HEK293 (cell line): ENCODE data around the gene OR5D18.

Experiments used
- ZNF549 ChIP-seq: fragments of 450-650 bp; IDR thresholded peaks from 2 replicates; pipeline ENCODE4 v1.5.1; 2018; ENCODE audit warnings: missing biosample characterization, missing genetic modification characterization, mild to moderate bottlenecking, inconsistent platforms, moderate library complexity
- TF ChIP-seq, protein P1 (sequence below): fragments of 450-650 bp; formaldehyde crosslinking; IDR thresholded peaks from 2 replicates; pipeline ENCODE4 v1.5.1; 2016; ENCODE audit warnings: missing biosample characterization, missing genetic modification characterization
- TF ChIP-seq, protein P2 (sequence below): fragments of 450-650 bp; formaldehyde crosslinking; IDR thresholded peaks from 2 replicates; pipeline ENCODE4 v1.5.1; 2016; ENCODE audit warnings: missing biosample characterization, missing genetic modification characterization

GRCh38 chr11:55773138-55773537 lies 46.3 kb upstream of the OR5D18 start, which contains the start of gene OR5D13:
- TF ChIP-seq, protein P1, sequence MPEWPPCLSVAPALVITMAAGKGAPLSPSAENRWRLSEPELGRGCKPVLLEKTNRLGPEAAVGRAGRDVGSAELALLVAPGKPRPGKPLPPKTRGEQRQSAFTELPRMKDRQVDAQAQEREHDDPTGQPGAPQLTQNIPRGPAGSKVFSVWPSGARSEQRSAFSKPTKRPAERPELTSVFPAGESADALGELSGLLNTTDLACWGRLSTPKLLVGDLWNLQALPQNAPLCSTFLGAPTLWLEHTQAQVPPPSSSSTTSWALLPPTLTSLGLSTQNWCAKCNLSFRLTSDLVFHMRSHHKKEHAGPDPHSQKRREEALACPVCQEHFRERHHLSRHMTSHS (tag by site-specific recombination) = no peak
- TF ChIP-seq, protein P2, sequence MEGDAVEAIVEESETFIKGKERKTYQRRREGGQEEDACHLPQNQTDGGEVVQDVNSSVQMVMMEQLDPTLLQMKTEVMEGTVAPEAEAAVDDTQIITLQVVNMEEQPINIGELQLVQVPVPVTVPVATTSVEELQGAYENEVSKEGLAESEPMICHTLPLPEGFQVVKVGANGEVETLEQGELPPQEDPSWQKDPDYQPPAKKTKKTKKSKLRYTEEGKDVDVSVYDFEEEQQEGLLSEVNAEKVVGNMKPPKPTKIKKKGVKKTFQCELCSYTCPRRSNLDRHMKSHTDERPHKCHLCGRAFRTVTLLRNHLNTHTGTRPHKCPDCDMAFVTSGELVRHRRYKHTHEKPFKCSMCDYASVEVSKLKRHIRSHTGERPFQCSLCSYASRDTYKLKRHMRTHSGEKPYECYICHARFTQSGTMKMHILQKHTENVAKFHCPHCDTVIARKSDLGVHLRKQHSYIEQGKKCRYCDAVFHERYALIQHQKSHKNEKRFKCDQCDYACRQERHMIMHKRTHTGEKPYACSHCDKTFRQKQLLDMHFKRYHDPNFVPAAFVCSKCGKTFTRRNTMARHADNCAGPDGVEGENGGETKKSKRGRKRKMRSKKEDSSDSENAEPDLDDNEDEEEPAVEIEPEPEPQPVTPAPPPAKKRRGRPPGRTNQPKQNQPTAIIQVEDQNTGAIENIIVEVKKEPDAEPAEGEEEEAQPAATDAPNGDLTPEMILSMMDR = no peak
- no peak for TF ChIP-seq ZNF549 (tag by site-specific recombination)
